OCI-LY7 (cell line): ENCODE measurements around the gene MAEA. TPM values are rescaled to one million over a fixed set of nuclear protein-coding genes. Genes with fewer than 3 reads are reported as not detected.

ENCODE experiments used
- BruUV-seq: library from RNA; stranded (reverse); fragments of 400-500 nt; replicated peaks from 2 replicates; lab custom pipeline; 2021; lab: Mats Ljungman, UMichigan
- CTCF ChIA-PET: fragments of 300-600 bp; sonication (Branson Sonifier 250); formaldehyde crosslinking; loops from one replicate; lab custom pipeline; 2022; ENCODE audit warnings: antibody characterized with exemption; ENCODE audit not compliant: unreplicated experiment; lab: Charles Lee
- POLR2A ChIA-PET: fragments of 300-600 bp; sonication (Branson Sonifier 250); formaldehyde crosslinking; loops from one replicate; lab custom pipeline; 2022; ENCODE audit warnings: antibody characterized with exemption; lab: Charles Lee
- DNase-seq: peaks from one replicate; pipeline ENCODE4 v3.0.0-alpha.2; 2015; ENCODE audit warnings: low spot score
- H2AFZ ChIP-seq: fragments of 200-600 bp; sonication (generic), shearing (Covaris generic); 2 replicates; pipeline ENCODE4 v1.6.1; 2014; ENCODE audit warnings: mild to moderate bottlenecking, antibody characterized with exemption, low read length, moderate library complexity
- H3K27ac ChIP-seq: fragments of 200-600 bp; sonication (generic); 2 replicates; pipeline ENCODE4 v1.5.1; 2014; ENCODE audit warnings: mixed run types, low read depth, mild to moderate bottlenecking, moderate library complexity, low read length, inconsistent platforms; ENCODE audit not compliant: poor library complexity, severe bottlenecking
- H3K36me3 ChIP-seq: fragments of 200-600 bp; sonication (generic); 2 replicates; pipeline ENCODE4 v1.6.1; 2014; ENCODE audit warnings: mild to moderate bottlenecking, antibody characterized with exemption, low read length, moderate library complexity, mixed read lengths; ENCODE audit not compliant: insufficient read depth
- H3K4me1 ChIP-seq: fragments of 200-600 bp; sonication (generic); 2 replicates; pipeline ENCODE4 v1.5.1; 2014; ENCODE audit warnings: mild to moderate bottlenecking, low read length; ENCODE audit not compliant: insufficient read depth, poor library complexity, severe bottlenecking
- H3K4me2 ChIP-seq: fragments of 200-600 bp; sonication (generic); 2 replicates; pipeline ENCODE4 v1.6.1; 2014; ENCODE audit warnings: mild to moderate bottlenecking, low read length
- H3K4me3 ChIP-seq: fragments of 200-600 bp; sonication (generic); 2 replicates; pipeline ENCODE4 v1.5.1; 2014; ENCODE audit warnings: mild to moderate bottlenecking, low read depth, low read length; ENCODE audit not compliant: poor library complexity, severe bottlenecking
- H3K79me2 ChIP-seq: fragments of 200-600 bp; sonication (generic); 2 replicates; pipeline ENCODE4 v1.6.1; 2016; ENCODE audit warnings: low read depth, mild to moderate bottlenecking, low read length, moderate library complexity, mixed read lengths; ENCODE audit not compliant: insufficient read depth
- H3K9me2 ChIP-seq: fragments of 200-600 bp; sonication (generic); 2 replicates; pipeline ENCODE4 v1.6.1; 2016; ENCODE audit warnings: mild to moderate bottlenecking, low read length, mixed read lengths; ENCODE audit not compliant: insufficient read depth
- H3K9me3 ChIP-seq: fragments of 200-600 bp; sonication (generic); 2 replicates; pipeline ENCODE4 v1.6.1; 2014; ENCODE audit warnings: mild to moderate bottlenecking, mixed run types, low read length, mixed read lengths
- H4K20me1 ChIP-seq: fragments of 200-600 bp; sonication (generic); 2 replicates; pipeline ENCODE4 v1.6.1; 2014; ENCODE audit warnings: mild to moderate bottlenecking, antibody characterized with exemption, low read length, moderate library complexity, mixed read lengths; ENCODE audit not compliant: insufficient read depth
- CTCF ChIP-seq: fragments of 200-600 bp; sonication (generic); conservative IDR thresholded peaks from 2 replicates; pipeline ENCODE4 v1.5.1; 2014; ENCODE audit warnings: mild to moderate bottlenecking, antibody characterized with exemption, low read length, moderate library complexity, mixed read lengths
- EZH2phosphoT487 ChIP-seq: fragments of 200-600 bp; sonication (generic); IDR thresholded peaks from 2 replicates; pipeline ENCODE4 v1.6.1; 2018; ENCODE audit warnings: low read depth, borderline replicate concordance, mild to moderate bottlenecking, mixed run types, antibody characterized with exemption, low read length, moderate library complexity, mixed read lengths
- intact Hi-C: fragments of 100-400 bp; cut with micrococcal nuclease; formaldehyde crosslinking; loops from one replicate; pipeline ENCODE4 v1.10.0; 2022; ENCODE audit not compliant: unreplicated experiment
- total RNA-seq, 2 experiments: library from RNA; depleted of rRNA in 1 of 2; stranded (reverse); fragments of >200 nt in 1 of 2; shearing (Covaris generic) in 1 of 2; gene quantifications; 2 replicates each; pipeline ENCODE4 v1.2.3, GENCODE V29; 2014 to 2022

Gene MAEA
- total RNA-seq, 2 experiments from 2014 or later: 53.2 to 59.3 TPM

- H4K20me1 ChIP-seq: peaks cover under 1% of the 10 kb centered on the region
- no peak for TF ChIP-seq EZH2phosphoT487
- TF ChIP-seq CTCF: no peak
- H3K9me2 ChIP-seq: no peaks in the 10 kb centered on the region
- no peak overlapping the region for H3K4me3 ChIP-seq
- no peak overlapping the region for H3K27ac ChIP-seq
- peaks cover 9% of the 10 kb centered on the region; the same call in 1 of the 2 replicates for H3K79me2 ChIP-seq
- ChIA-PET POLR2A (no interaction called here), CTCF (no interaction called here)
- peaks cover 61% of the 10 kb centered on the region for H3K36me3 ChIP-seq
- peaks cover 8% of the 10 kb centered on the region for H3K4me1 ChIP-seq
- H3K9me3 ChIP-seq: no peaks in the 10 kb centered on the region
- intact Hi-C loops: no loop called here
- BruUV-seq: no TSS peak
- no peak for DNase-seq
- no peak overlapping the region for H2AFZ ChIP-seq
- no peak overlapping the region for H3K4me2 ChIP-seq
Measured at GRCh38 chr4:1353186-1354055, 63.7 kb downstream of the MAEA start.

- TF ChIP-seq EZH2phosphoT487 (no peak), CTCF (peak; percentile 36; the same call in 1 of the 2 replicates)
- POLR2A ChIA-PET: no interaction called here
Measured at GRCh38 chr4:1354136-1354982, 64.7 kb downstream of the MAEA start.

More at GRCh38 chr4:1354136-1354982, 64.7 kb downstream of the MAEA start:
- Histone ChIP-seq H3K27ac (no peak overlapping the region), H2AFZ (no peak overlapping the region), H3K4me1 (no peaks in the 10 kb centered on the region), H3K4me2 (no peak overlapping the region), H3K4me3 (no peak overlapping the region), H3K9me3 (no peaks in the 10 kb centered on the region), H3K9me2 (no peaks in the 10 kb centered on the region), H3K36me3 (peaks cover 68% of the 10 kb centered on the region), H4K20me1 (no peaks in the 10 kb centered on the region; the same call in 1 of the 2 replicates), H3K79me2 (no peaks in the 10 kb centered on the region)
- intact Hi-C loops: no loop called here
- CTCF ChIA-PET: interaction anchor here (0.7 kb wide), 1 partner anchor 1116 kb away, joined by 6 read pairs; no protein-coding TSS in a partner anchor
- BruUV-seq: no TSS peak
- DNase-seq: no peak
